Pancreas (tissue), 10 donors: ENCODE results near the gene RABGAP1L. TPM values are rescaled to one million over a fixed set of nuclear protein-coding genes. Genes with fewer than 3 reads are reported as not detected.
"Not testable (repeated sequence)": the region's sequence is repeated elsewhere in the genome, so short reads cannot be mapped to it uniquely, and the experiment has no call there.

ENCODE experiments used
- ATAC-seq, 4 donors: fragments of 200-7000 bp; cut with Tn5 transposase; one replicate each; pipeline versions ENCODE4 v1.8.0 to v1.9.1; 2020; ENCODE audit warnings: mild to moderate bottlenecking in 4 of 4, moderate library complexity in 4 of 4
- DNase-seq, 6 donors: peaks; one replicate each; pipeline ENCODE4 v3.0.0-alpha.2; 2020
- FAIRE-seq: peaks from 2 replicates; lab custom pipeline; 2012; peaks lifted over from hg19 to GRCh38; lab: Jason Lieb, UNC
- H3K27ac ChIP-seq, 4 donors: fragments of 200-600 bp; sonication (generic); 1 replicate in 3 of 4; 2 replicates in 1 of 4; pipeline versions ENCODE4 v1.5.0 to v1.8.0; 2020
- H3K27me3 ChIP-seq, 4 donors: fragments of 200-600 bp; one replicate each; pipeline ENCODE4 v1.8.0; 2021
- H3K36me3 ChIP-seq, 3 donors: fragments of 200-600 bp; sonication (generic) in 1 of 3; one replicate each; pipeline versions ENCODE4 v1.5.0 to v1.8.0; 2020 to 2021
- H3K4me1 ChIP-seq, 3 donors: fragments of 200-600 bp; one replicate each; pipeline ENCODE4 v1.8.0; 2021
- H3K4me3 ChIP-seq, 4 donors: fragments of 200-600 bp; sonication (generic) in 2 of 4; one replicate each; pipeline versions ENCODE4 v1.5.0 to v1.8.0; 2020 to 2021
- H3K9me3 ChIP-seq, 4 donors: fragments of 200-600 bp; one replicate each; pipeline ENCODE4 v1.8.0; 2021
- CTCF ChIP-seq, 4 donors: fragments of 200-600 bp; sonication (generic) in 3 of 4; IDR thresholded peaks; one replicate each; pipeline versions ENCODE4 v1.5.0 to v1.8.0; 2021; ENCODE audit warnings: antibody characterized with exemption in 4 of 4
- WGBS, 2 donors: extraction: QIAGEN DNeasy Blood & Tissue Kit; methylation state at CpG; one replicate each; pipeline ENCODE4 v1.1.7; 2013; 5-methylcytosine and 5-hydroxymethylcytosine counted together
- intact Hi-C, 3 donors: fragments of 100-400 bp; cut with DNase I; formaldehyde crosslinking; loops; one replicate each; pipeline versions ENCODE4 v1.11.1 to v1.14.2; 2022
- polyA plus RNA-seq, 2 donors: library from polyadenylated mRNA; stranded (reverse); fragments of 200-250 nt; gene quantifications; one replicate each; pipeline ENCODE4 v1.2.3, GENCODE V29; 2013
- total RNA-seq, 6 donors: library from RNA; stranded (reverse); fragmentation: NEBNext Ultra II Directional in 4 of 6; extraction: Animal tissue kit (Norgen Biotek cat#: 25700) in 4 of 6; gene quantifications; one replicate each; pipeline versions ENCODE4 v1.2.1 to v1.2.4, GENCODE V29; 2021 to 2023
- donor health status: healthy with polysubstance abuse.
- donor health status: DM: no; HTN: no; CAD: no; lungs with moderate emphysema.
- donor health status: DM: no; HTN: no; CAD: no.
- donor health status: control.
- donor health status: control.
- donor health status: Bipolar disorder and iron deficiency.
- donor health status: DM: yes; HTN: yes; CAD: no.
- donor health status: DM: no; HTN: no; CAD: no.
- donor health status: DM: no; HTN: no; CAD: no.
- donor health status: DM: yes; HTN: yes; CAD: no.

Gene RABGAP1L
- total and polyA plus RNA-seq, 8 donors: 13.9 to 64.8 (median 36.1) TPM

DNA sequence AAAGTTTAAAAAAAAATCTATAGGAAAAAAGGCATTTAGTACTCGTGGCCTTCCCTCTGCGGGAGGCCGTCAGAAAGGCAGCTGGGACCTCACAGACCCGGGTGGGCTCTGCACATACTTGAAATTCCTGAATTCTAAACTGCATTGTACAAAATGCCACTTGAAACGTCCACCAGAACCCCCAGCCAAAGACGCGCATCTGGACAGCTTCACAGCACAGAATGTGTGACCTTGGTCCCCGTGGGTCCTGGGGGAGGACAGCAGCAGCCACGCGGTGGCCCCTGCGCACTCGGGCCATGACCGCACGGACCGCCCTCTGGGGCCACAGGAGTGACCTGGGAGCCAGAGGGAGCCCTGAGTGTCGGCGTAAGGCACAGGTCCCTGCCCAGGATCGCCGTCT, 884.5 kb downstream of the RABGAP1L start:
- DNase-seq (peak in 1 of 6 donors; percentile 42), FAIRE-seq (no peak), ATAC-seq (no peak)
- H3K9me3 ChIP-seq: no peaks in the 10 kb centered on the region
- intact Hi-C loops: no loop called here
- no peaks in the 10 kb centered on the region for H3K27me3 ChIP-seq
- no peak for TF ChIP-seq CTCF (IDR thresholded peaks at IDR 0.05)
- 38 to 43% methylated on average over 19 of the region's 19 CpGs for WGBS, 2 donors
- H3K4me3 ChIP-seq: no peak overlapping the region
- H3K27ac ChIP-seq: no peak overlapping the region
- H3K4me1 ChIP-seq: no peaks in the 10 kb centered on the region
- no peaks in the 10 kb centered on the region for H3K36me3 ChIP-seq

DNA sequence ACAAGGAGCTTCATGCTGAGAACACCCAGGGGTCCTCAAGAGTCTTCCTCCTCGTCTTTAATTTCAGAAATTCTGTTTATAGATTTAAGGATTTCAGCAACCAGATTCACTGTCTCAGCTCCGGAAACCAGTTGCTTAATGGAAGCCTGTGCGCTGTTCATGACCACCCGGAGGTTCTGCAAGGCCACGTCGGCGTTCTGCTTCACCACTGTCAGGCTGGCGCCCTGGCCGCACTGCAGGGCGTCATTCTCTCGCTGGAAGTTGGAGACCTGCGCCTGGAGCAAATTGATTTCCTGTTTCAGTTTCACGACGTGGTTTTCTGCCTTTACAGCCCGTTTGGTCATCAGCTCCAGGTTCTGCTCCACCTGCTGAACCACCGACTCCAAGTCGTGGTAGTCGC, 885.3 kb downstream of the RABGAP1L start:
- DNase-seq, FAIRE-seq, H3K27me3 ChIP-seq, H3K4me1 ChIP-seq, H3K4me3 ChIP-seq, H3K27ac ChIP-seq, H3K9me3 ChIP-seq, H3K36me3 ChIP-seq, ATAC-seq, intact Hi-C loops: not testable (repeated sequence)
- WGBS, 2 donors: 79 to 89% methylated on average over 18 of the region's 18 CpGs

Other genes starting within 250 kb of the RABGAP1L start
- 1 to 10 TPM in 1 of 6 donors, under 1 TPM in 1, not detected in 4; 0.16 to 1.2 TPM for gene SERPINC1, start 242.2 kb upstream of the RABGAP1L start, total RNA-seq
- gene SERPINC1, start 242.2 kb upstream of the RABGAP1L start, polyA plus RNA-seq: not detected
- 10 to 100 TPM; 11.4 to 27.9 (median 15.2) TPM for gene RC3H1, start 137.2 kb upstream of the RABGAP1L start, total RNA-seq
- gene RC3H1, start 137.2 kb upstream of the RABGAP1L start, polyA plus RNA-seq: 1 to 10 TPM; 2.7 to 4.4 TPM